ENCODE measurements around the gene NEK10.

- TF ChIP-seq POLR2AphosphoS5 (IDR thresholded peaks at IDR 0.05) (no peak), CTCF (IDR thresholded peaks at IDR 0.05) (no peak), POLR2A (IDR thresholded peaks at IDR 0.05) (no peak)
Measured at GRCh38 chr3:27174530-27174929, 194.7 kb downstream of the NEK10 start.
